Muscle layer of duodenum (tissue), 2 donors: Measurements from ENCODE around the gene KIAA1958.
A peak's percentile ranks its signal among the peaks of the same experiment; 100 is the strongest.

Experiments
- H3K27ac ChIP-seq: one replicate; pipeline ENCODE4 v1.7.0; 2013; ENCODE audit warnings: mild to moderate bottlenecking, low read length
- H3K27me3 ChIP-seq: one replicate; pipeline ENCODE4 v1.7.0; 2013; ENCODE audit warnings: low read depth, mild to moderate bottlenecking, control low read depth, low read length
- H3K36me3 ChIP-seq, 2 donors: one replicate each; pipeline ENCODE4 v1.7.0; 2013; ENCODE audit warnings: low read length in 2 of 2, control low read depth in 1 of 2, mild to moderate bottlenecking in 1 of 2; ENCODE audit not compliant: insufficient read depth in 2 of 2, control insufficient read depth in 1 of 2
- H3K4me1 ChIP-seq, 2 donors: one replicate each; pipeline ENCODE4 v1.7.0; 2013; ENCODE audit warnings: low read length in 2 of 2, mild to moderate bottlenecking in 2 of 2, control low read depth in 1 of 2, moderate library complexity in 1 of 2; ENCODE audit not compliant: insufficient read depth in 2 of 2, control insufficient read depth in 1 of 2
- H3K4me3 ChIP-seq, 2 donors: one replicate each; pipeline ENCODE4 v1.7.0; 2013; ENCODE audit warnings: low read length in 2 of 2, low read depth in 1 of 2, mild to moderate bottlenecking in 1 of 2
- H3K9me3 ChIP-seq, 2 donors: one replicate each; pipeline ENCODE4 v1.7.0; 2013; ENCODE audit warnings: low read length in 2 of 2, control low read depth in 1 of 2, mild to moderate bottlenecking in 1 of 2; ENCODE audit not compliant: control insufficient read depth in 1 of 2
- donor health status: healthy.

Gene KIAA1958

GRCh38 chr9:112489876-112490666, 3.4 kb downstream of the KIAA1958 start:
- no peaks in the 10 kb centered on the region for H3K27me3 ChIP-seq
- peaks cover 0 to 4% of the 10 kb centered on the region in 2 donors for H3K4me1 ChIP-seq
- peaks cover 0 to 7% of the 10 kb centered on the region in 2 donors for H3K36me3 ChIP-seq
- H3K4me3 ChIP-seq, result no peak overlapping the region
- H3K27ac ChIP-seq, result no peak overlapping the region
- peaks cover 5 to 15% of the 10 kb centered on the region in 2 donors for H3K9me3 ChIP-seq

- Histone ChIP-seq H3K4me1 (no peaks in the 10 kb centered on the region), H3K36me3 (peaks cover 0 to 7% of the 10 kb centered on the region in 2 donors), H3K9me3 (peaks cover 5 to 15% of the 10 kb centered on the region in 2 donors), H3K27me3 (no peaks in the 10 kb centered on the region), H3K4me3 (no peak overlapping the region), H3K27ac (no peak overlapping the region)
These were observed 6.9 kb downstream of the KIAA1958 start for GRCh38 chr9:112493393-112494137.

- no peak overlapping the region for H3K4me3 ChIP-seq
- no peaks in the 10 kb centered on the region for H3K4me1 ChIP-seq
- peaks cover 5 to 15% of the 10 kb centered on the region in 2 donors for H3K9me3 ChIP-seq
- H3K36me3 ChIP-seq, result peaks cover 0 to 7% of the 10 kb centered on the region in 2 donors
- H3K27ac ChIP-seq, result no peak overlapping the region
- no peaks in the 10 kb centered on the region for H3K27me3 ChIP-seq
These were observed 7.5 kb downstream of the KIAA1958 start for GRCh38 chr9:112494153-112494552.

GRCh38 chr9:112495614-112496013, 9.0 kb downstream of the KIAA1958 start:
- no peak overlapping the region for H3K27ac ChIP-seq
- H3K27me3 ChIP-seq, result no peaks in the 10 kb centered on the region
- peaks cover 0 to 7% of the 10 kb centered on the region in 2 donors for H3K36me3 ChIP-seq
- H3K4me1 ChIP-seq, result no peaks in the 10 kb centered on the region
- H3K9me3 ChIP-seq, result peaks cover 5 to 15% of the 10 kb centered on the region in 2 donors
- H3K4me3 ChIP-seq, result no peak overlapping the region

- no peak overlapping the region for H3K4me3 ChIP-seq
- no peaks in the 10 kb centered on the region for H3K27me3 ChIP-seq
- no peak overlapping the region for H3K27ac ChIP-seq
These were observed 9.6 kb downstream of the KIAA1958 start for GRCh38 chr9:112496074-112496722.

GRCh38 chr9:112500842-112501241, 14.2 kb downstream of the KIAA1958 start:
- Histone ChIP-seq H3K27me3 (no peaks in the 10 kb centered on the region), H3K4me3 (no peak overlapping the region), H3K4me1 (no peaks in the 10 kb centered on the region), H3K36me3 (no peaks in the 10 kb centered on the region), H3K9me3 (no peaks in the 10 kb centered on the region), H3K27ac (no peak overlapping the region)

More at GRCh38 chr9:112496074-112496722, 9.6 kb downstream of the KIAA1958 start:
- Histone ChIP-seq H3K4me1 (no peaks in the 10 kb centered on the region), H3K9me3 (peaks cover 5 to 15% of the 10 kb centered on the region in 2 donors), H3K36me3 (peaks cover 0 to 7% of the 10 kb centered on the region in 2 donors)

- Histone ChIP-seq H3K36me3 (no peaks in the 10 kb centered on the region), H3K4me1 (no peaks in the 10 kb centered on the region), H3K4me3 (no peak overlapping the region), H3K9me3 (no peaks in the 10 kb centered on the region), H3K27ac (no peak overlapping the region), H3K27me3 (no peaks in the 10 kb centered on the region)
These were observed 14.7 kb downstream of the KIAA1958 start for GRCh38 chr9:112501287-112501686.

- Histone ChIP-seq H3K4me1 (no peaks in the 10 kb centered on the region), H3K9me3 (no peaks in the 10 kb centered on the region), H3K4me3 (no peak overlapping the region), H3K36me3 (no peaks in the 10 kb centered on the region), H3K27ac (no peak overlapping the region), H3K27me3 (no peaks in the 10 kb centered on the region)
These were observed 15.7 kb downstream of the KIAA1958 start for GRCh38 chr9:112502175-112502946.

- Histone ChIP-seq H3K4me1 (no peaks in the 10 kb centered on the region), H3K4me3 (no peak overlapping the region), H3K27me3 (no peaks in the 10 kb centered on the region), H3K36me3 (no peaks in the 10 kb centered on the region), H3K9me3 (no peaks in the 10 kb centered on the region), H3K27ac (no peak overlapping the region)
These were observed 16.5 kb downstream of the KIAA1958 start for GRCh38 chr9:112503170-112503569.

GRCh38 chr9:112505086-112505485, 18.5 kb downstream of the KIAA1958 start:
- H3K9me3 ChIP-seq, result no peaks in the 10 kb centered on the region
- H3K4me3 ChIP-seq, result no peak overlapping the region
- no peaks in the 10 kb centered on the region for H3K4me1 ChIP-seq
- peak overlapping the region; percentile 27 for H3K27ac ChIP-seq
- no peaks in the 10 kb centered on the region for H3K27me3 ChIP-seq
- no peaks in the 10 kb centered on the region for H3K36me3 ChIP-seq
